A549 (cell line): Measurements from ENCODE around the gene PDE7B.

Experiments used
- CHD2 ChIP-seq: fragments of 150-350 bp; IDR thresholded peaks from 2 replicates; pipeline ENCODE4 v1.6.1; 2014; ENCODE audit warnings: low read length; ENCODE audit not compliant: partially characterized antibody
- CTCF ChIP-seq: fragments of >200 bp; sonication (Bioruptor Twin); formaldehyde crosslinking; IDR thresholded peaks from 3 replicates; pipeline ENCODE4 v1.5.1; 2016
- EP300 ChIP-seq, 2 experiments: fragments of >200 bp; sonication (Bioruptor Twin); formaldehyde crosslinking; IDR thresholded peaks; 2 replicates in 1 of 2; 3 replicates in 1 of 2; pipeline ENCODE4 v1.6.1; 2016 to 2017
- JUNB ChIP-seq: fragments of >200 bp; sonication (Bioruptor Twin); formaldehyde crosslinking; IDR thresholded peaks from 2 replicates; pipeline ENCODE4 v1.6.1; 2016
- NFE2L2 ChIP-seq: fragments of 150-350 bp; conservative IDR thresholded peaks from 2 replicates; pipeline ENCODE4 v1.6.1; 2014; ENCODE audit warnings: low read length
- PBX3 ChIP-seq: IDR thresholded peaks from 2 replicates; pipeline ENCODE4 v1.6.1; 2012
- POLR2A ChIP-seq: IDR thresholded peaks from 2 replicates; pipeline ENCODE4 v1.6.1; 2012; ENCODE audit warnings: mild to moderate bottlenecking, low read length
- POLR2AphosphoS2 ChIP-seq: conservative IDR thresholded peaks from 2 replicates; pipeline ENCODE4 v1.6.1; 2012; ENCODE audit warnings: low read length, improper control_type of control experiment, inconsistent platforms
- RAD21 ChIP-seq, 2 experiments: fragments of >200 bp in 1 of 2; sonication (Bioruptor Twin) in 1 of 2; formaldehyde crosslinking in 1 of 2; IDR thresholded peaks in 1 of 2; conservative IDR thresholded peaks in 1 of 2; 2 replicates in 1 of 2; 3 replicates in 1 of 2; pipeline ENCODE4 v1.6.1; 2012 to 2018; ENCODE audit warnings: inconsistent platforms in 1 of 2
- RFX5 ChIP-seq: fragments of 450-650 bp; IDR thresholded peaks from 2 replicates; pipeline ENCODE4 v1.7.1; 2014; ENCODE audit warnings: antibody characterized with exemption, mild to moderate bottlenecking, moderate library complexity
- ZNF302 ChIP-seq: fragments of 250-450 bp; sonication (Bioruptor Pico); IDR thresholded peaks from 2 replicates; pipeline ENCODE4 v1.9.0; 2021; ENCODE audit warnings: inconsistent platforms, mild to moderate bottlenecking, moderate library complexity
- TF ChIP-seq, protein P1 (sequence below): IDR thresholded peaks from 2 replicates; pipeline ENCODE4 v1.6.1; 2012

DNA sequence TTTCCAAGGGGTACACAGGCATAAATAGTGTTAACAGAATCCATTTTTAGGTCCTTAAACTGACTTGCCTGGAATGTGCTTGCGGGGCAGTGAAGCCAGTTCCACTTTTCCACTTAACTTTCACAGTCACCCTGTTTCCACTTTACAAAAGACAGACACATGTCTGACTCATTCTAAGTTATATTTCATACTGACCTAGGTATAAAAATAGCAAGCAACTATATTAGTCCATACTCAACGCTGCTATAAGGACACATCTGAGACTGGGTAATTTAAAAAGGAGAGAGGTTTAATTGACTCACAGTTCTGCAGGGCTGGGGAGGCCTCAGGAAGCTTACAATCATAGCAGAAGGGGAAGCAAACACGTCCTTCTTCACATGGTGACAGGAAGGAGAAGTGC is 310.4 kb downstream of the PDE7B start:
- TF ChIP-seq EP300 (IDR thresholded peaks at IDR 0.05) = no peak
- no peak for TF ChIP-seq CTCF
- no peak for TF ChIP-seq CHD2
- TF ChIP-seq, protein P1, sequence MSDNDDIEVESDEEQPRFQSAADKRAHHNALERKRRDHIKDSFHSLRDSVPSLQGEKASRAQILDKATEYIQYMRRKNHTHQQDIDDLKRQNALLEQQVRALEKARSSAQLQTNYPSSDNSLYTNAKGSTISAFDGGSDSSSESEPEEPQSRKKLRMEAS = no peak
- no peak for TF ChIP-seq RFX5
- no peak for TF ChIP-seq JUNB
- no peak for TF ChIP-seq NFE2L2
- no peak for TF ChIP-seq ZNF302
- TF ChIP-seq PBX3 = no peak
- TF ChIP-seq RAD21 (conservative IDR thresholded peaks at IDR 0.05 in 1 of 2, IDR thresholded peaks at IDR 0.05 in 1 of 2) = no peak
- no peak for TF ChIP-seq POLR2AphosphoS2
- TF ChIP-seq POLR2A = no peak
